ENCODE results near the gene TNRC6C. TPM values are rescaled to one million over a fixed set of nuclear protein-coding genes. Genes with fewer than 3 reads are reported as not detected.

The TNRC6C gene
- total and polyA plus RNA-seq, 2 experiments from 2014 or later, result 10.1 to 16.6 TPM

DNA sequence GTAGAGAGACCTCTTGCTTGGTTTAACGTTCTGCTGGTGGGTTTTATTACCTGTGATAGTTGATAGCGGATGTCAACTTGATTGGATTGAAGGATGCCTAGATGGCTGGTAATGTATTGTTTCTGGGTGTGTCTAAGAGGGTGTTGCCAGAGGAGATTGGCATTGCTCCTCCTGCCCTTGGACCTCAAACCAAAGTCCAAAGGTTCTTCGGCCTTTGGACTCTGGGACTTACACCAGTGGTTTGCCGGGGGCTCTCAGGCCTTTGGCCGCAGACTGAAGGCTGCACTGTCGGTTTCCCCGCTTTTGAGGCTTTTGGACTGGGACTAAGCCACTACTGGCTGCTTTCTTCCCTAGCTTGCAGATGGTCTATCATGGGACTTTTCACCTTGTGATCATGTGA, 17.5 kb upstream of the TNRC6C start:
- H3F3A ChIP-seq (replicated peaks; ENCODE audit: low read depth), result no peaks in the 10 kb centered on the region
- no peak overlapping the region for H3K4me3 ChIP-seq
- Mint-ChIP-seq H3K27ac (no peak overlapping the region), H3K4me1 (peaks cover 18% of the 10 kb centered on the region), H3K36me3 (ENCODE audit: low read depth) (no peaks in the 10 kb centered on the region; the same call in 2 of the 3 replicates), H3K9me3 (no peaks in the 10 kb centered on the region), H3K4me3 (no peak overlapping the region), H3K27me3 (ENCODE audit: insufficient read depth, low read depth, poor library complexity) (peaks cover 7% of the 10 kb centered on the region)
- H3K9me2 ChIP-seq (ENCODE audit: insufficient read depth), result no peaks in the 10 kb centered on the region
- no peaks in the 10 kb centered on the region for H3K27me3 ChIP-seq (ENCODE audit: insufficient read depth)
- TF ChIP-seq CREB1 (CRISPR knock-in tag; IDR thresholded peaks at IDR 0.05; ENCODE audit: low read depth) (no peak), JUNB (IDR thresholded peaks at IDR 0.05; ENCODE audit: unreplicated experiment) (no peak), NANOG (IDR thresholded peaks at IDR 0.05; ENCODE audit: borderline replicate concordance) (no peak), EZH2 (IDR thresholded peaks at IDR 0.05; ENCODE audit: low read depth, unreplicated experiment) (no peak), POLR2AphosphoS5 (IDR thresholded peaks at IDR 0.05; ENCODE audit: low read depth) (no peak), ZNF114 (CRISPR knock-in tag; IDR thresholded peaks at IDR 0.05) (no peak), ZNF331 (CRISPR knock-in tag; IDR thresholded peaks at IDR 0.05; ENCODE audit: low read depth) (no peak), STAT1 (IDR thresholded peaks at IDR 0.05; ENCODE audit: unreplicated experiment) (no peak), EZH2phosphoT487 (IDR thresholded peaks at IDR 0.05; ENCODE audit: unreplicated experiment) (no peak)
- TF ChIP-seq, protein P1, sequence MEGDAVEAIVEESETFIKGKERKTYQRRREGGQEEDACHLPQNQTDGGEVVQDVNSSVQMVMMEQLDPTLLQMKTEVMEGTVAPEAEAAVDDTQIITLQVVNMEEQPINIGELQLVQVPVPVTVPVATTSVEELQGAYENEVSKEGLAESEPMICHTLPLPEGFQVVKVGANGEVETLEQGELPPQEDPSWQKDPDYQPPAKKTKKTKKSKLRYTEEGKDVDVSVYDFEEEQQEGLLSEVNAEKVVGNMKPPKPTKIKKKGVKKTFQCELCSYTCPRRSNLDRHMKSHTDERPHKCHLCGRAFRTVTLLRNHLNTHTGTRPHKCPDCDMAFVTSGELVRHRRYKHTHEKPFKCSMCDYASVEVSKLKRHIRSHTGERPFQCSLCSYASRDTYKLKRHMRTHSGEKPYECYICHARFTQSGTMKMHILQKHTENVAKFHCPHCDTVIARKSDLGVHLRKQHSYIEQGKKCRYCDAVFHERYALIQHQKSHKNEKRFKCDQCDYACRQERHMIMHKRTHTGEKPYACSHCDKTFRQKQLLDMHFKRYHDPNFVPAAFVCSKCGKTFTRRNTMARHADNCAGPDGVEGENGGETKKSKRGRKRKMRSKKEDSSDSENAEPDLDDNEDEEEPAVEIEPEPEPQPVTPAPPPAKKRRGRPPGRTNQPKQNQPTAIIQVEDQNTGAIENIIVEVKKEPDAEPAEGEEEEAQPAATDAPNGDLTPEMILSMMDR (conservative IDR thresholded peaks at IDR 0.05; ENCODE audit: low read depth in 2 of 2), result no peak
- TF ChIP-seq, protein P2, sequence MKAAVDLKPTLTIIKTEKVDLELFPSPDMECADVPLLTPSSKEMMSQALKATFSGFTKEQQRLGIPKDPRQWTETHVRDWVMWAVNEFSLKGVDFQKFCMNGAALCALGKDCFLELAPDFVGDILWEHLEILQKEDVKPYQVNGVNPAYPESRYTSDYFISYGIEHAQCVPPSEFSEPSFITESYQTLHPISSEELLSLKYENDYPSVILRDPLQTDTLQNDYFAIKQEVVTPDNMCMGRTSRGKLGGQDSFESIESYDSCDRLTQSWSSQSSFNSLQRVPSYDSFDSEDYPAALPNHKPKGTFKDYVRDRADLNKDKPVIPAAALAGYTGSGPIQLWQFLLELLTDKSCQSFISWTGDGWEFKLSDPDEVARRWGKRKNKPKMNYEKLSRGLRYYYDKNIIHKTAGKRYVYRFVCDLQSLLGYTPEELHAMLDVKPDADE (IDR thresholded peaks at IDR 0.05), result no peak
- TF ChIP-seq, protein P3, sequence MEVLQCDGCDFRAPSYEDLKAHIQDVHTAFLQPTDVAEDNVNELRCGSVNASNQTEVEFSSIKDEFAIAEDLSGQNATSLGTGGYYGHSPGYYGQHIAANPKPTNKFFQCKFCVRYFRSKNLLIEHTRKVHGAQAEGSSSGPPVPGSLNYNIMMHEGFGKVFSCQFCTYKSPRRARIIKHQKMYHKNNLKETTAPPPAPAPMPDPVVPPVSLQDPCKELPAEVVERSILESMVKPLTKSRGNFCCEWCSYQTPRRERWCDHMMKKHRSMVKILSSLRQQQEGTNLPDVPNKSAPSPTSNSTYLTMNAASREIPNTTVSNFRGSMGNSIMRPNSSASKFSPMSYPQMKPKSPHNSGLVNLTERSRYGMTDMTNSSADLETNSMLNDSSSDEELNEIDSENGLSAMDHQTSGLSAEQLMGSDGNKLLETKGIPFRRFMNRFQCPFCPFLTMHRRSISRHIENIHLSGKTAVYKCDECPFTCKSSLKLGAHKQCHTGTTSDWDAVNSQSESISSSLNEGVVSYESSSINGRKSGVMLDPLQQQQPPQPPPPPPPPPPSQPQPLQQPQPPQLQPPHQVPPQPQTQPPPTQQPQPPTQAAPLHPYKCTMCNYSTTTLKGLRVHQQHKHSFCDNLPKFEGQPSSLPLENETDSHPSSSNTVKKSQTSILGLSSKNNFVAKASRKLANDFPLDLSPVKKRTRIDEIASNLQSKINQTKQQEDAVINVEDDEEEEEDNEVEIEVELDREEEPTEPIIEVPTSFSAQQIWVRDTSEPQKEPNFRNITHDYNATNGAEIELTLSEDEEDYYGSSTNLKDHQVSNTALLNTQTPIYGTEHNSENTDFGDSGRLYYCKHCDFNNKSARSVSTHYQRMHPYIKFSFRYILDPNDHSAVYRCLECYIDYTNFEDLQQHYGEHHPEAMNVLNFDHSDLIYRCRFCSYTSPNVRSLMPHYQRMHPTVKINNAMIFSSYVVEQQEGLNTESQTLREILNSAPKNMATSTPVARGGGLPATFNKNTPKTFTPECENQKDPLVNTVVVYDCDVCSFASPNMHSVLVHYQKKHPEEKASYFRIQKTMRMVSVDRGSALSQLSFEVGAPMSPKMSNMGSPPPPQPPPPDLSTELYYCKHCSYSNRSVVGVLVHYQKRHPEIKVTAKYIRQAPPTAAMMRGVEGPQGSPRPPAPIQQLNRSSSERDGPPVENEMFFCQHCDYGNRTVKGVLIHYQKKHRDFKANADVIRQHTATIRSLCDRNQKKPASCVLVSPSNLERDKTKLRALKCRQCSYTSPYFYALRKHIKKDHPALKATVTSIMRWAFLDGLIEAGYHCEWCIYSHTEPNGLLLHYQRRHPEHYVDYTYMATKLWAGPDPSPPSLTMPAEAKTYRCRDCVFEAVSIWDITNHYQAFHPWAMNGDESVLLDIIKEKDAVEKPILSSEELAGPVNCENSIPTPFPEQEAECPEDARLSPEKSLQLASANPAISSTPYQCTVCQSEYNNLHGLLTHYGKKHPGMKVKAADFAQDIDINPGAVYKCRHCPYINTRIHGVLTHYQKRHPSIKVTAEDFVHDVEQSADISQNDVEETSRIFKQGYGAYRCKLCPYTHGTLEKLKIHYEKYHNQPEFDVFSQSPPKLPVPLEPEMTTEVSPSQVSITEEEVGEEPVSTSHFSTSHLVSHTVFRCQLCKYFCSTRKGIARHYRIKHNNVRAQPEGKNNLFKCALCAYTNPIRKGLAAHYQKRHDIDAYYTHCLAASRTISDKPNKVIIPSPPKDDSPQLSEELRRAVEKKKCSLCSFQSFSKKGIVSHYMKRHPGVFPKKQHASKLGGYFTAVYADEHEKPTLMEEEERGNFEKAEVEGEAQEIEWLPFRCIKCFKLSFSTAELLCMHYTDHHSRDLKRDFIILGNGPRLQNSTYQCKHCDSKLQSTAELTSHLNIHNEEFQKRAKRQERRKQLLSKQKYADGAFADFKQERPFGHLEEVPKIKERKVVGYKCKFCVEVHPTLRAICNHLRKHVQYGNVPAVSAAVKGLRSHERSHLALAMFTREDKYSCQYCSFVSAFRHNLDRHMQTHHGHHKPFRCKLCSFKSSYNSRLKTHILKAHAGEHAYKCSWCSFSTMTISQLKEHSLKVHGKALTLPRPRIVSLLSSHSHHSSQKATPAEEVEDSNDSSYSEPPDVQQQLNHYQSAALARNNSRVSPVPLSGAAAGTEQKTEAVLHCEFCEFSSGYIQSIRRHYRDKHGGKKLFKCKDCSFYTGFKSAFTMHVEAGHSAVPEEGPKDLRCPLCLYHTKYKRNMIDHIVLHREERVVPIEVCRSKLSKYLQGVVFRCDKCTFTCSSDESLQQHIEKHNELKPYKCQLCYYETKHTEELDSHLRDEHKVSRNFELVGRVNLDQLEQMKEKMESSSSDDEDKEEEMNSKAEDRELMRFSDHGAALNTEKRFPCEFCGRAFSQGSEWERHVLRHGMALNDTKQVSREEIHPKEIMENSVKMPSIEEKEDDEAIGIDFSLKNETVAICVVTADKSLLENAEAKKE (CRISPR knock-in tag; IDR thresholded peaks at IDR 0.05), result no peak
- TF ChIP-seq, protein P4, sequence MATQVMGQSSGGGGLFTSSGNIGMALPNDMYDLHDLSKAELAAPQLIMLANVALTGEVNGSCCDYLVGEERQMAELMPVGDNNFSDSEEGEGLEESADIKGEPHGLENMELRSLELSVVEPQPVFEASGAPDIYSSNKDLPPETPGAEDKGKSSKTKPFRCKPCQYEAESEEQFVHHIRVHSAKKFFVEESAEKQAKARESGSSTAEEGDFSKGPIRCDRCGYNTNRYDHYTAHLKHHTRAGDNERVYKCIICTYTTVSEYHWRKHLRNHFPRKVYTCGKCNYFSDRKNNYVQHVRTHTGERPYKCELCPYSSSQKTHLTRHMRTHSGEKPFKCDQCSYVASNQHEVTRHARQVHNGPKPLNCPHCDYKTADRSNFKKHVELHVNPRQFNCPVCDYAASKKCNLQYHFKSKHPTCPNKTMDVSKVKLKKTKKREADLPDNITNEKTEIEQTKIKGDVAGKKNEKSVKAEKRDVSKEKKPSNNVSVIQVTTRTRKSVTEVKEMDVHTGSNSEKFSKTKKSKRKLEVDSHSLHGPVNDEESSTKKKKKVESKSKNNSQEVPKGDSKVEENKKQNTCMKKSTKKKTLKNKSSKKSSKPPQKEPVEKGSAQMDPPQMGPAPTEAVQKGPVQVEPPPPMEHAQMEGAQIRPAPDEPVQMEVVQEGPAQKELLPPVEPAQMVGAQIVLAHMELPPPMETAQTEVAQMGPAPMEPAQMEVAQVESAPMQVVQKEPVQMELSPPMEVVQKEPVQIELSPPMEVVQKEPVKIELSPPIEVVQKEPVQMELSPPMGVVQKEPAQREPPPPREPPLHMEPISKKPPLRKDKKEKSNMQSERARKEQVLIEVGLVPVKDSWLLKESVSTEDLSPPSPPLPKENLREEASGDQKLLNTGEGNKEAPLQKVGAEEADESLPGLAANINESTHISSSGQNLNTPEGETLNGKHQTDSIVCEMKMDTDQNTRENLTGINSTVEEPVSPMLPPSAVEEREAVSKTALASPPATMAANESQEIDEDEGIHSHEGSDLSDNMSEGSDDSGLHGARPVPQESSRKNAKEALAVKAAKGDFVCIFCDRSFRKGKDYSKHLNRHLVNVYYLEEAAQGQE (IDR thresholded peaks at IDR 0.05; ENCODE audit: unreplicated experiment), result no peak
- H3K4me1 ChIP-seq (ENCODE audit: insufficient read depth), result peaks cover 7% of the 10 kb centered on the region
- H3K36me3 ChIP-seq (ENCODE audit: insufficient read depth), result no peaks in the 10 kb centered on the region
- H3K79me2 ChIP-seq (replicated peaks; ENCODE audit: insufficient read depth), result no peaks in the 10 kb centered on the region
- no peak overlapping the region for H2AFZ ChIP-seq
- no peak for ATAC-seq
- DNase-seq (ENCODE audit: low spot score), result no peak
- no peak overlapping the region for H3K4me2 ChIP-seq
- no peaks in the 10 kb centered on the region for H4K20me1 ChIP-seq (replicated peaks; ENCODE audit: insufficient read depth)
- no peak overlapping the region for H3K27ac ChIP-seq (ENCODE audit: low read depth)

Data from GM23338 (cell line).